GM20431 (cell line): ENCODE results near the gene BRINP3.

Source experiments
- in situ Hi-C: fragments of 300-500 bp; cut with MseI, MboI; formaldehyde crosslinking; loops from one replicate; pipeline ENCODE4 v1.15.0; 2020; ENCODE audit warnings: low sequenced_read_pairs; ENCODE audit not compliant: unreplicated experiment

Gene BRINP3

GRCh38 chr1:190455631-190456030 is 22.0 kb downstream of the BRINP3 start:
- in situ Hi-C loops = no loop called here

GRCh38 chr1:190453550-190453949 is 24.1 kb downstream of the BRINP3 start:
- in situ Hi-C loops = no loop called here

DNA sequence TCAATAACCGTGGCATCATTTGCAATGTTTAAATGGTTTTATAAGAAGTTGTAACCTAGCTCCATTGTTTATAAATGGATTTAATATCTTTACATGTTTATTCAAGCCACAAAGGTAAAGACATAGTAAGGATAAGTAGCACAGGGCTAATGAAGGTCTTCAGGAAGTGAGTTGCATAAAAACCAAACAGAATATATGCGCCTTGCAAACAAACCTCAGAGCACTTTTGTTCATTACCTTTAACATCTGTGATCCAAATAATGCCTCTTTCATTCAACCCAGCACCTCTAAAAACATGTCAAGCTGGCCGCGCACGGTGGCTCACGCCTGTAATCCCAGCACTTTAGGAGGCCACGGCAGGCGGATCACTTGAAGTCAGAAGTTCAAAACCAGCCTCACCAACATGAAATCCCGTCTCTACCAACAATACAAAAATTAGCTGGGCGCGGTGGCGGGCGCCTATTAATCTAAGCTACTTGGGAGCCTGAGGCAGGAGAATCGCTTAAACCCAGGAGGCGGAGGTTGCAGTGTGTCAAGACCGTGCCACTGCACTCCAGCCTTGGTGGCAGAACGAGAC is 25.3 kb downstream of the BRINP3 start:
- in situ Hi-C loops = no loop called here

DNA sequence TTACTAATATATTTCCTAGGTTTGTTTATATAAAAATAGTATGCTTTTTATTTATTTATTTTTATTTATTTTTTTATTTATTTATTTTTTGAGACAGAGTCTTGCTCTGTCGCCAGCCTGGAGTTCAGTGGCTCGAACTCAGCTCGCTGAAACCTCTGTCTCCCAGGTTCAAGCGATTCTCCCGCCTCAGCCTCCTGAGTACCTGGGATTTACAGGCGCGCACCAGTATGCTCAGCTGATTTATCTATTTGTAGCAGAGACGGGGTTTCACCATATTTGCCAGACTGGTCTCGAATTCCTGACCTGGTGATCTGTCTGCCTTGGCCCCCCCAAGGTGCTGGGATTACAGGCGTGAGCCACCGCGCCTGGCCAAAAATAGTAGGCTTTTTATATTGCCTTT is 33.2 kb downstream of the BRINP3 start:
- in situ Hi-C loops = no loop called here

DNA sequence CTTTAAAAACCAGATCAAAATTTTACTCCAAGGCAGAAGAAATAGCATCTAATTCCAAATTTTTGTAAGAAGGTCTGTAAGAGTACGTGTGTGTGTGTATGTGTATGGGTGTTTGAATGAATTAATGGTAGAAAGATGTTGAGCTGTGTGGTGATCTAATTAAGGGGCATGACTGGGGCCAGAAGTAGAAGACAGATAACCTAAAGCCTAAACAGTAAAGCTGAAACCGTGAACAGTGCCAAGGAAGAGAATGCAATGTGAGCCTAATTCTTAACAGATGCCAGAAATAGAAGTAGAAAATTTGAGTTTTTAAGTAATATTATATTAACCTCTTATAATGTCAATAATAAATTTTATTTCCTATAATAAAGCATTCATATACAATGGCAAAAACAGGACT is 38.2 kb downstream of the BRINP3 start:
- in situ Hi-C loops = no loop called here

- in situ Hi-C loops = no loop called here
Measured at GRCh38 chr1:190436615-190437014, 41.0 kb downstream of the BRINP3 start.

DNA sequence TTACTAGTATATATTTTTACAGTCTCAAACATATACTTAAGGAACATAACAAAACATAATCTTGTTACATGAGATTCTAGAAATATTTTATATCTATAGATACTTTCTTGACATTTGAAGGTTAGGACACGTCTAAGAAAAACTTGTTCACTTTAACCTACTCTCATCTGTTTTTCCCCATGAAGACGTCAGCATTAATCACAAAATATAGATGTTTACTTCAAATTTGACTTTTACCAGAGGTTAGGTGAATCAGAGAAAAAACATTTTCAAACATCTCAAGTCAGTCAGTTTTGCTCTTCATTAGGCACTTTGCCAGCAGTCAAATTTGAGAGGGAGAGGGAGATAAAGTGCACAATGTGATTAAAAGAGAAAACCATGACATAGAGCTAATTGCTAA is 47.7 kb downstream of the BRINP3 start:
- in situ Hi-C loops = no loop called here

DNA sequence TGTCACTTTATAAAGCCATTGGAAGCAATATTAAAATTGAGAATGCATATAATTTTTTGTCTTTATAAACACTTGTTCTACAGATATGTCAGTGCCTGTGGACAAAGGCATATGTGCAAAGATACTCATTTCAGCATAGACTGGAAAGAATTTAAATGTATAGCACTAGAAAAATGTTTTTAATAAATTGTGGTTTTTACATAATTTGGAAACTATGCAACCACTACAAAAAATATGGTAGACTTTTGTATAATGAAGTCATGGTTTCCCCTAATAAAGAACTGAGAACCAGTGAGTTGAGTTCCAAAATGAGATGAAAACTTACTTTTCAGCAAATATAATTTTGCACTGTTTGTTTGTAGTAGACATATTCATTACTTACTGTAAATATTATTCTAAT is 48.5 kb downstream of the BRINP3 start:
- in situ Hi-C loops = no loop called here

DNA sequence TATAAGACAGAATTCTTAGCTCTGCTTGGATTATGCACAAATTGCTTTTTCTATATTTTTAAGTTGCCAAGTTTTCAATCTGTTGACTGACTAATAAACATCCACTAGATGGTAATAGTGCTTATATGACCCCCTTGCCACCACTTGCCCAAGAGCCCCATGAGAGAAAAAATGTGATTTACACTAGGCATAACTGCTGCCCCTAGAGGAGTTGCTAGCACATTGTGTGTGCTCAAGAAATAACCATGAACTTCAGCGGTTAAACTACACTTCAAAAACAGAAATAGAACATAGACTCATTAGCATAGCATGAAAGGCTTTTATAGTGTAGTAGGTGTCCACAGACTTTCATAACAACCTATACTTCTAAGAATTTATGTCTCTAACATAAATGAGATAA is 61.4 kb downstream of the BRINP3 start:
- in situ Hi-C loops = no loop called here

DNA sequence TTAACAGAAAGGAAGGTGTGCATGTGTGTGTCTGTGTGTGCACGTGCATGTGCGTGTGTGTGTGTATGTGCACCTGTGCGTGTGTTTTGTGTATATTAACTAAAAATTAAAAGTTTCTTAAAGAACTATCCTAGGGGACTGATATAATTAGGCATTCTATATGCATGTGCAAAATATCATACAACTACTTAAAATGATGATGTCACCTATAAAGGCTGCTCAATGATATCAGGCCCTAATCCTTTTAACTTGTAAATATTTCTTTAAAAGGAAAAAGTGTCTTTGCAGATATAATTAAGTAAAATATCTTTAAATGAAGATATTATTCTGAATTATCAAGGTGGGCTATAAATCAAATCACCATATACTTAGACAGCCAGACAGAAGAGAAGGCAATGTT is 64.5 kb downstream of the BRINP3 start:
- in situ Hi-C loops = no loop called here

GRCh38 chr1:190403402-190403801 is 74.3 kb downstream of the BRINP3 start:
- in situ Hi-C loops = no loop called here

DNA sequence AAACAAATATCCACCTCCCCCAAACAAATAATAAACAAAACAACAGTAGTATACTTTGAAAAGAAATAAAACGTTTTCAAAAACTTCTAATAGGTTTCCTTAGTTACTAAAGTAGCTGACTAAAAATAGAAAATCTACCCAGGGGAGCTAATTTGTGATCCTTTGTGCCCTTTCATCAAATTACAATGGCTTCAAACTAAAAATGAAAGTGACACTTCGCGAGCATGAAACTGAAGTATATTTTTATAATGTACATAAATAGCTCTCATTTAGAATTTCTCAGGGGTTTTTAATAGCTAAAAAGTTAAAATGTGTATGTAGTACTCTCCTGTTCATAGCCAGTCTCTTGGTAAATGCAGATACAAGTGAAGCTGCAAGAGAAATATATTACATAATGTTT is 78.4 kb downstream of the BRINP3 start:
- in situ Hi-C loops = no loop called here

DNA sequence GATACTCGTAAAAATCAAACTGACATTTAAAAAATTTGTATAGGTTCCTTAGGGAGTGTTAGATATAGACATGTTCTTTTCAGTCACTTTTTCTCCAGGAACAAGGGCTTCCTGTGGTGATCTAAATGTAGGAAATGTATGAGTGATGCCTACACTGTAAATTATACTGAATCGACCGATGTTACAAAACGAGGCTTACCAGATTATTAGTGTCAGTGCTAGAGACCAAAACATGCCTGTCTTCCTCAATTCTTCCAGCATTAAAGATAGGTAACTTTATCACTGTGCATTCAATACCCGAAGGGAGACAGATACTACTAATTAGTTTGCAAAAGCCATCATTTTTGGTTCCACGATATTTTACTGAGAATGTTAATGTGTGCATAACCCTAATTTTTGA is 86.1 kb downstream of the BRINP3 start:
- in situ Hi-C loops = no loop called here

- in situ Hi-C loops = no loop called here
Measured at GRCh38 chr1:190377991-190378390, 99.7 kb downstream of the BRINP3 start.

GRCh38 chr1:190377294-190377693 is 100.4 kb downstream of the BRINP3 start:
- in situ Hi-C loops = no loop called here

DNA sequence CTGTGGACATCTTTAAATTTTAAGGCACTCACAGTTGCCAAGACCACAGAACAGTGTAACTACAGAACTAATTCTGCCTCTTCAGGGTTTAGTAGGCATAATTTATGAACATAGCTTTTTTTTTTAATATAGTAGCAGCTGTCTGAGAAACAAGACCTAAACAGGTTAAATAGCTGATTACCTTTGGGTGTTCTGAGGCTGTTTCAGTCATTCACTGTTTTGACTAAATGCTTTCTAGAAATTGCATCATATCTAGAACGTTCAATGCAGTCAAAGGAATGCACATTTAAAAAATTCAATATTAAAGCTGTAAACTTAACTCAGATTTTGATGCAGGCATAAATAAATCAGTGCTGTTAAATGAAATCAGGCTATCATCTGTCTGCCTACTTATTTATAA is 101.6 kb downstream of the BRINP3 start:
- in situ Hi-C loops = no loop called here

DNA sequence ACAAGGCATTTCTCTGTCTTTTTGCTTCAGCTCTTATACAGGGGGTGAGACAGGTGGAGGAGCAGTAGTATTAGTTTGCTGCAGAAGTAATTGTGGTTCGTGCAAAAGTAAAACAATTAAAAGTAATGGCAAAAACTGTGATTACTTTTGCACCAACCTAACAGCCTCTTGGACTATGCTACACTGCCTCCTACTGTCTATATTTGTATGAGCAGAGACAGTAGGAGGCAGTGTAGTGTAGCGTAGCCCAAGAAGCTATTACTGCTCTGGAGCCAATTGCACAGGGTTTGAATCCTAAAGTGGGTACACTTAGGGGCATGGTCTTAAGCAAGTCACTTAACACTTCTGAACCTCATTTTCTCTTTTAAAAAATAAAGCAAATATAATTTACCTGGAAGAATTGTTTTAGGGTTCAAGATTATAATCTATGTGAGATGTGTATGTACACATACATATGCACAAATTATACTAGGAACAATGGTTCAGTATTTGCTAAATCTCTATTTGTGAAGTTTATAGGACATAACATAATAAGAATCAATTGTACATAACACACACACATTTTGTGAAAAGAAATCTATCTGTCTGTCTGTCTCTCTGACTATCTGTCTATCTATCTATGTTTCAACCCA is 103.8 kb downstream of the BRINP3 start:
- in situ Hi-C loops = no loop called here

DNA sequence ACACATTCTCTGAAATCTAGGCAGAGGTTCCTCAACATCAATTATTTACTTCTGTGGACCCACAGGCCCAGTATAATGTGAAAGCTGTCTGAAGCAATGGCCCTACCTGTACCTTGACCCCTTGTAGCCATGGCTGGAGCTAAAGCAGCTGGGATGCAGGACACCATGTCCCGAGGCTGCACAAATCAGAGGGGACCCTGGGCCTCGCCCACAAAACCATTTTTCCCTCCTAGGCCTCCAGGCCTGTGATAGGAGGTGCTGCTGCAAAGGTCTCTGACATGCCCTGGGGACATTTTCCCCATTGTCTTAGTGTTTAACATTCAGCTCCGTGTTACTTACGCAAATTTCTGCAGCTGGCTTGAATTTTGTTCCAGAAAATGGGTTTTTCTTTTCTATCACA is 110.5 kb downstream of the BRINP3 start:
- in situ Hi-C loops = no loop called here

- in situ Hi-C loops = no loop called here
Measured at GRCh38 chr1:190365283-190365682, 112.4 kb downstream of the BRINP3 start.

DNA sequence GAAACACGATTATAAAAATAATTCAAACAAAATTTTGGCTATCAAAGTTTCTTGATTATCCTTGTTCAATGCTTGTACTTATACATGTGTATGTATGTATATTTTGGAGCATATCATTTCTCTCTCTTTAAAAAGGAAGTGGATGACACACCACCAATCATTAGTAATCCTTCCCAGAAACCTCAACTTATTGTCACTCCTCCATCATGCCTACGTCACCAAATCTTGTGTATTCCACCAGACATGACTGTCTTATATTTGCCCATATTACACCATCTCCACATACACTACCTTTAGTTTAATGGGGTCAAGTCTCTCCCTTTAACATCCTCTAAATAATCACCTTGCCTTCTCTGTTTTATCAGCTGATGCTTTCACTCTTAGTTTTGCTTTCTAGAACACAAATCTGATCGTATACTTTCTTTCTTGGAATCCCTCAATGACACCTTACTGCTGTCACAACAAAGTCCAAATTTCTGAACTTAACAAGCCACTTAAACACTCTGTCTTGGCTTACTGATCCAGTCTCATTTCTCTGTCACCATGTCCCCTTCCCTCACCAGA is 124.0 kb downstream of the BRINP3 start:
- in situ Hi-C loops = no loop called here

- in situ Hi-C loops = no loop called here
Measured at GRCh38 chr1:190344454-190344853, 133.2 kb downstream of the BRINP3 start.

- in situ Hi-C loops = no loop called here
Measured at GRCh38 chr1:190338829-190339228, 138.8 kb downstream of the BRINP3 start.
